AG08396 (cell line): ENCODE measurements around the gene MYO5B.

ENCODE experiments used
- DNase-seq: peaks from one replicate; pipeline ENCODE4 v3.0.0; 2012; ENCODE audit warnings: low spot score, mixed read lengths

Gene MYO5B

DNA sequence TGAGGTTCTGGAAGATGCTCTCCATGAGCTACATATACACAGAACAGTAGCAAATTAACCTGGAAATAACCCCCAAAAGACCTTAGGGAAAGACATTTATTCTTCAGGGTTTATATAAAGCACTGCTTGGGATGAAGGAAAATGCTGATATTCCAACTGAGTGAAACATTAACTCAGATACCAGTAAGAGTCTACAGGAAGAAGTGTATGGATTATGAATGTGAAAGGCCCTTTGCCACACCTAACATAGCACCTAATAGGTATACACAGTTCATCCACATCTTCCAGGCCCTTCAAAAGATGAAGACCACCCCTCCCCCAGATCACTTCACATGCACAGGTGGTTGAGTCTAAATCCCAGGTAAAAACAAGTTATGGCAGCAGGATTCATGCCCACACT lies 50.4 kb downstream of the MYO5B start:
- no peak for DNase-seq

- no peak for DNase-seq
Observed at GRCh38 chr18:50143886-50144285, 51.1 kb downstream of the MYO5B start.

- DNase-seq: no peak
Observed at GRCh38 chr18:50143294-50143693, 51.7 kb downstream of the MYO5B start.

DNA sequence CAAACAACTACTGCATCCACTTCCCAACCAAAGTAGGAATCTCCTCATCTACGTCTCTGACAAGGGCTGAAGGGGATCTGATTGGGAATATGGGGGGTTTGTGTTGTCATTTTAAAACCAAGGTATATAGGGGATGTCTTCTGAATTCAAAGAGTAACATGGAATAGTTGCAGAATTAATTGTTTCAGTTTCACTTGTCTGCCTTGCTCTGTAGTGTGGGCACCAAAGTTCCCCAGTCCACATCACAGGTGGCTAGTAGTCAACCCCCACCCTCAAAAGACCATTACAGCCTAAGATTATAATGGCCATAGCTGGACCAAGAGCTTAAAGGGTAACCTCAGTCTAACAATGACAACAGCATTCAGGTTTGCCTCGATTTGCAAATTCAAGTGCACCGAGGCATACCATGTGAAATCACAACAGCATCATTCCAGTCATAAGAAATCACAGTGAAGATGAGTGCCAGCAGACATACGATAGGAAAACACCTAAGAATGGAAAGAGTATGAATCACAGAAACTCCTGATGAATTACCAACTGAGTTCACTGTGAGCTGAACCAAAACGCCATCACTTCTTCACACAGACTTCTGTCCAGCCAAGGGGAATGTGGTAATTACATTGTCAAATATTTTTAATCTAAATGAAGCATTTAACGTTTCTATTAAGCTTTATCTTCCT lies 52.4 kb downstream of the MYO5B start:
- no peak for DNase-seq

- no peak for DNase-seq
Observed at GRCh38 chr18:50138181-50139064, 56.5 kb downstream of the MYO5B start.

DNA sequence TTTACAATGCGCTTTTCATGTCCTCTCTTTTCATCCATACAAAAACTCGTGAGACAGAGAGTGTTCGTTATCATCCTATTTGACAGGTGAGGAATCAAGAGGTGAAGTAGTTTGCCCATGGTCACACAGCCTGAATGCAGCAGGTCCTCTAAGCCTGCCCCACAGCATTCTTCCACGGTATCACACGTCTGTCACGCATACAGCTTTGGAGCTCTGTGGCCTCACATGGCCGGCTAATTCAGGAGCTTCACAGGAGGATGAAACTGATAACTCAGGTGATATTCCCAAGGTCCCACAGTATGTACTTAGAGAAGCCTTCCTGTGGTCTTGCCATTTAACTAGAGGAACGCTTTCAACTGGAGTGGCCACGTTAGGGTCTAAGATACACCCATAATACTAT lies 59.0 kb downstream of the MYO5B start:
- DNase-seq: no peak

DNA sequence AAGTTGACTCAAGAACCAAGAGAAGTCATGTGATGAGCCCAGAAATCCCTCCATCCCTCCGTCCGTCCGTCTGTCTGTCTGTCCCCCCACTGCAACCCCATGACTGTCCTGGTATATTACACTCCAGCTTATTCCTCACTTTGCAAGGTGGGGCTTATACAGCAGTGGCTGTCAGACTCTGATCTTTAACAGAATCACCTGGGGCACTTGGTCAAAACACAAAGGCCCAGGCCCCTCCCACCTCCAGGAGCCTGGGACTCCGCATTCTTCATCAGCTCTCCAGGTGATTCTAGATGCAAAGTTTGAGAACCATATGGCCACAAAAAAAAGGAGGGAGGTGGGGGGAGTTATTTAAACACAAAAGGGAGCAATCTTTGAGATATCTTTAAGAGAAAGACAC lies 61.4 kb downstream of the MYO5B start:
- DNase-seq: no peak

DNA sequence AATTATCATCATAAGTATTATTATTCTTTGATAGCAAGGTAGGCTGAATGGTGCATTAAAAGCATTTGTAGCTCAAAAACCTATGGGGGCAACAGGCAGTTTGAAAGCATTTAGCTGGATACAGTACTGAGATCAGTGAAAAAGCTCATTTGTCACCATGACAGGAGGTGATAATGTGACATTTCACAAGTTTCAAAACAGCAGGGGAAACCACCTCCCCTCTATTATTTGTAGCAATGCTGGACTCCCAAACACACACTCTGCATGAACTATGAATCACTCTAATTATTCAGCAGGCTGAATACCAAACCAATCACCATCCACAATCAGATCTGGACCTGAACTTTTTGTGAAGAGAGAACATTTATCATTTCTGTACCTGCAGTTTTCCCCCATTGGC lies 63.4 kb downstream of the MYO5B start:
- DNase-seq: no peak

GRCh38 chr18:50128506-50129271 lies 66.3 kb downstream of the MYO5B start:
- DNase-seq: no peak

DNA sequence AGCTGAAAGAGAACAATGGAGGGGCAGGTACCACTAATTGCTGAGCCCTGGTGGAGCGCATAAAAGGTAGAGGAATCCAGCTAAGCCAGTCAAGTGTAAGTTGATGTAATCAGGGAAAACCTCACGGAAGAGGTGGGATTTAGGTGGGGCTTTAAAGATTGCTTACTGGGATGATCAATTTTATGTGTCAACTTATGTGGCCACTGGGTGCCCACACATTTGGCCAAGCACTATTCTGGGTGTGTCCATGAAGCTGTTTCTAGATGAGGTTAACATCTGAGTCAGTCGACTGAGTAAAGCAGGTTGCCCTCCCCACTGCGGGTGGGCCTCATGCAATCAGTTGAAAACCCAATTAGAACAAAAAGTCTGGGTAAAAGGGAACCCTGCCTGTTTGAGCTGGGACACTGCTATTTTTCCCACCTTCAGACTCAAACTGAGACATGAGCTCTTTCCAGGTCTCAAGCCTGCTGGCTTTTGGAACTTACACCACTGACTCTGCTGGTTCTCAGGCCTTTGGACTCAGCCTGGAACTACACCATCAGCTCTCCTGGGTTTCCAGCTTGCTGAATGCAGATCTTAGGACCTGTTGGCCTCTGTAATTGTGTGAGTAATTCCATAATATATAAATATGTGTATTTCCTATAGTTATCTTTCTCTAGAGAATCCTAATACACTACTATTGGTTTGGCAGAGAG lies 67.3 kb downstream of the MYO5B start:
- no peak for DNase-seq

GRCh38 chr18:50126471-50126870 lies 68.5 kb downstream of the MYO5B start:
- DNase-seq: no peak

- no peak for DNase-seq
Observed at GRCh38 chr18:50125456-50125855, 69.5 kb downstream of the MYO5B start.

- no peak for DNase-seq
Observed at GRCh38 chr18:50119296-50119695, 75.7 kb downstream of the MYO5B start.

DNA sequence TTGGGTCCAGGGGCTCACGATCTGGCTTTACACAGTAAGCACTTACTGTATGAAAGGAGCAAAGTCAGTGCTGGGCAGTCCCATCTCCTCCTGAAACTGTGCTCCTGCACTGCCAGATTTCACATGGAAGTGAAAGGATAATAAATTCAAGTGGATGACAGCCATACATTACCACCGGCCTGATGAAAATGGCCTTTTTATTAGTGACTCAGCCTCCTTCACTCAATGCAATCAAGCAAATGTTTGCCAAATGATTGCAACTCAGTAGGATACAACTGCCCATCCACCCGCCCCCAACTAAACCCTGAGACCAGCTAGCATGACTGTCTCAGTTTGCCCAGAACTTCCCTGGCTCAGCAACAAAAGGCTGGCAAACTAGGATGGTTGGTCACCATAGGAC lies 77.1 kb downstream of the MYO5B start:
- no peak for DNase-seq

DNA sequence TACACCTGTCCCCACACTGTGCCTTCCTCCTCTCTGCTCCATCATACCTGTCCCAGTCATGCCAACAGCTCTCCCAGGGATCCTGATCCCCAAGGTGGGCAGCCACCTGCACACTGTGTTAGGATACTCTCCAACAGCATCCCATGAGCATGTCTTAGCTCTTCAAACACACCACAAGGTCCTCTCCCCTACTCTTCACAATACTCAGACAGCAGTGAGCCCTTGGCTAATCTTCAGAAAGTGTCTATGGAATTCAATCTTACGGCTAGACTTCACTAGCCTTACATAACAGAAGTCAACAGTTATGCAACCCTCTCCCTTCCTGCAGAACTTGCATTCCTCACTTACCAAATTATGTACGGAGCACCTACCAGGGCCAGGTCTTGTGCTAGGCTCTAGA lies 79.9 kb downstream of the MYO5B start:
- no peak for DNase-seq

- DNase-seq: no peak
Observed at GRCh38 chr18:50114448-50114847, 80.5 kb downstream of the MYO5B start.

- no peak for DNase-seq
Observed at GRCh38 chr18:50113726-50114125, 81.2 kb downstream of the MYO5B start.

- DNase-seq: no peak
Observed at GRCh38 chr18:50111398-50111797, 83.5 kb downstream of the MYO5B start.

GRCh38 chr18:50107468-50107977 lies 87.4 kb downstream of the MYO5B start:
- DNase-seq: no peak

DNA sequence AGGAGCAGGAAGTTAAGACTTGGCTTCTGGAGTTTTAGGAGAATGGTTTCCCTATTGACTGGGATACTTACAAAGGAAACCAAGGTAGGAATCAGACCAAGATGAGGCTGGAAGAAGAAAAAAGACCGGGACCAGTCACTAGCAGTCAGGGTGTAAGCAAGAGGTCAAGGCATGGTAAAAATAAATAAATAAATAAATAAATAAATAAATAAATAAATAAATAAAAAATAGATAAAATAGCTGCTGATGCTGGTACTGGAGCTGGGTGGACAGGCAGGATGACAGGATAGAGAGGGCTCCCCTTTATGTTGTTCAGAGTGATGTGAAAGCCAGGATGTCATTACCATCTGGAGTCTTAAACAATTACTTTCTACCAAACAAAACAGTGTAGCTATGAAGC lies 89.9 kb downstream of the MYO5B start:
- DNase-seq: no peak

DNA sequence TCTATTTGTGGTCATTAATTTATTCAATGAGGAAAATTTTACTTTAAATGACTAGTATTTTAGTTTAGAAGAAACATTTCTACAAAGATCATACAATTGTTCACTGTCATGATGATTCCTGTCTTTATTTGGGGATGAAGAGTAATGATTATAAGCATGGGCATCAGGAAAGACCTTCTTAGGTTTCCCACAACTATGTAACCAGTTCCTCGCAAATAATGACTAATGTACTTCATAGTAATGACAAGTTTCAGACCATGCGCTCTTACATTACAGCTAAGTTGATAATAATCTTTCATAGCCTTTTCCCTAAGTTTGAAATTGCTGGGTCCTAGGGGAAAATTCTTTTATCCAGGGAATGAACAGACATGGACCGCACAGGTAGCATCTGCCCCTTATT lies 90.5 kb downstream of the MYO5B start:
- no peak for DNase-seq
